K562 (cell line): ENCODE data around the gene NUDT22. TPM values are rescaled to one million over a fixed set of nuclear protein-coding genes. Genes with fewer than 3 reads are reported as not detected.

Source experiments
- ATAC-seq: fragments of 200-7000 bp; cut with Tn5 transposase; 3 replicates; pipeline ENCODE4 v1.9.1; 2020; ENCODE audit warnings: moderate library complexity
- BruUV-seq: library from RNA; stranded (reverse); fragments of 400-500 nt; replicated peaks from 2 replicates; lab custom pipeline; 2021; lab: Mats Ljungman, UMichigan
- CTCF ChIA-PET: fragments of 300-600 bp; formaldehyde crosslinking; extraction: SDS; loops from one replicate; lab custom pipeline; 2021; ENCODE audit warnings: low intra/inter-chr PET ratio; lab: Yijun Ruan, JAX
- POLR2A ChIA-PET: fragments of 300-600, 350-650 bp; sonication (Branson Sonifier 250); formaldehyde crosslinking; extraction: SDS; loops from one replicate; lab custom pipeline; 2021; ENCODE audit warnings: antibody characterized with exemption, inconsistent platforms; lab: Yijun Ruan, JAX
- DNase-seq, 4 experiments: peaks; one replicate each; pipeline versions ENCODE4 v3.0.0 to v3.0.0-alpha.2; 2011 to 2018; ENCODE audit warnings: low spot score in 3 of 4, mixed read lengths in 3 of 4; ENCODE audit errors: extremely low read depth in 1 of 4
- FAIRE-seq: peaks from 2 replicates; lab custom pipeline; 2011; peaks lifted over from hg19 to GRCh38; lab: Jason Lieb, UNC
- H2AFZ ChIP-seq: 2 replicates; pipeline ENCODE4 v1.6.0; 2011; ENCODE audit warnings: low read depth, low read length, control low read depth, inconsistent platforms
- H3K27ac ChIP-seq: fragments of 200-600 bp; 3 replicates; pipeline ENCODE4 v1.8.0; 2011; ENCODE audit warnings: low read depth, mild to moderate bottlenecking, control low read depth, inconsistent platforms, low read length, moderate library complexity, mixed read lengths; ENCODE audit errors: extremely low read depth
- H3K27me3 ChIP-seq, 2 experiments: fragments of 300-600 bp in 1 of 2; 2 replicates in 1 of 2; 3 replicates in 1 of 2; pipeline versions ENCODE4 v1.6.0 to v1.8.0; 2011; ENCODE audit warnings: inconsistent platforms in 2 of 2, low read length in 2 of 2, mild to moderate bottlenecking in 1 of 2, mixed read lengths in 1 of 2, moderate library complexity in 1 of 2; ENCODE audit not compliant: control insufficient read depth in 2 of 2, insufficient read depth in 2 of 2
- H3K36me3 ChIP-seq: fragments of 300-600 bp; 3 replicates; pipeline ENCODE4 v1.8.0; 2011; ENCODE audit warnings: mild to moderate bottlenecking, low read length, inconsistent platforms; ENCODE audit not compliant: control insufficient read depth, insufficient read depth
- H3K4me1 ChIP-seq, 2 experiments: fragments of 200-600 bp in 1 of 2; replicated peaks in 1 of 2; 2 replicates in 1 of 2; 3 replicates in 1 of 2; pipeline versions ENCODE4 v1.5.1 to v1.8.0; 2011; ENCODE audit warnings: inconsistent platforms in 2 of 2, low read length in 2 of 2, mild to moderate bottlenecking in 1 of 2, mixed read lengths in 1 of 2, moderate library complexity in 1 of 2; ENCODE audit not compliant: control insufficient read depth in 2 of 2, insufficient read depth in 2 of 2
- H3K4me2 ChIP-seq: 2 replicates; pipeline ENCODE4 v1.6.1; 2011; ENCODE audit warnings: low read length, control low read depth, inconsistent platforms, mixed read lengths; ENCODE audit not compliant: insufficient read depth
- H3K4me3 ChIP-seq: fragments of 200-600 bp; sonication (generic), shearing (Covaris generic); 2 replicates; pipeline ENCODE4 v1.5.1; 2016; ENCODE audit warnings: control low read depth, inconsistent platforms
- H3K79me2 ChIP-seq: fragments of 200-600 bp; 3 replicates; pipeline ENCODE4 v1.8.0; 2011; ENCODE audit warnings: low read length, inconsistent platforms; ENCODE audit not compliant: control insufficient read depth, insufficient read depth
- H3K9ac ChIP-seq, 2 experiments: 2 replicates each; pipeline versions ENCODE4 v1.6.0 to v1.6.1; 2011; ENCODE audit warnings: low read depth in 2 of 2, low read length in 2 of 2, control low read depth in 1 of 2, inconsistent platforms in 1 of 2, mild to moderate bottlenecking in 1 of 2, mixed read lengths in 1 of 2; ENCODE audit not compliant: insufficient read depth in 1 of 2
- H3K9me1 ChIP-seq: one replicate; pipeline ENCODE4 v1.6.0; 2011; ENCODE audit warnings: inconsistent platforms, mild to moderate bottlenecking, low read length, moderate library complexity; ENCODE audit not compliant: control insufficient read depth, insufficient read depth
- H3K9me3 ChIP-seq: replicated peaks from 2 replicates; pipeline ENCODE4 v1.5.1; 2011; ENCODE audit warnings: low read depth, low read length, inconsistent platforms; ENCODE audit not compliant: control insufficient read depth, insufficient read depth
- H4K20me1 ChIP-seq: replicated peaks from 2 replicates; pipeline ENCODE4 v1.6.1; 2011; ENCODE audit warnings: low read length, inconsistent platforms, mixed read lengths; ENCODE audit not compliant: control insufficient read depth, insufficient read depth
- ARID2 ChIP-seq: fragments of 450-650 bp; IDR thresholded peaks from 2 replicates; pipeline ENCODE4 v1.6.1; 2017; ENCODE audit warnings: antibody characterized with exemption, mild to moderate bottlenecking
- POLR2G ChIP-seq: fragments of 200-400 bp; formaldehyde crosslinking; IDR thresholded peaks from 2 replicates; pipeline ENCODE4 v1.6.1; 2017; ENCODE audit warnings: low read depth, mild to moderate bottlenecking, antibody characterized with exemption, low read length, moderate library complexity
- ZBTB33 ChIP-seq: sonication (generic); formaldehyde crosslinking; IDR thresholded peaks from 2 replicates; pipeline ENCODE4 v1.8.1; 2023; ENCODE audit warnings: mild to moderate bottlenecking, missing genetic modification reagents
- WGBS: fragments of 100-300 bp; shearing (Covaris generic); methylation state at CpG from one replicate; pipeline ENCODE4 v1.1.6; 2016; ENCODE audit warnings: low coverage, mixed read lengths; ENCODE audit not compliant: insufficient coverage; ENCODE audit errors: missing lambda C conversion rate; 5-methylcytosine and 5-hydroxymethylcytosine counted together
- in situ Hi-C: fragments of 300-500 bp; cut with MboI; formaldehyde crosslinking; loops from 4 replicates; pipeline ENCODE4 v1.15.0; 2018; ENCODE audit warnings: inconsistent platforms, mixed read lengths
- intact Hi-C: fragments of 100-400 bp; cut with micrococcal nuclease; formaldehyde crosslinking; loops from 2 replicates; pipeline ENCODE4 v1.14.2; 2022
- polyA plus RNA-seq, 8 experiments: library from polyadenylated mRNA; depleted of rRNA in 4 of 8; stranded (reverse) in 5 of 8; unstranded in 3 of 8; fragments of >200 nt; fragmentation: Nextera tagmentation in 2 of 8; fragmentation: Illumina TruSeq in 1 of 8; extraction: Ambion mirVana in 2 of 8; extraction: Trizol in 1 of 8; gene quantifications; 2 replicates each; pipeline versions ENCODE4 v1.2.1 to v1.2.3, GENCODE V29; 2011 to 2014; ENCODE audit warnings: inconsistent platforms in 1 of 8, missing spikeins in 1 of 8
- total RNA-seq, 7 experiments: library from RNA; depleted of rRNA in 6 of 7; stranded (reverse); fragments of >200 nt in 6 of 7; fragmentation: Illumina TruSeq in 2 of 7; extraction: Trizol in 2 of 7; gene quantifications; 2 replicates each; pipeline versions ENCODE4 v1.2.1 to v1.2.3, GENCODE V29; 2011 to 2021; ENCODE audit warnings: low replicate concordance in 1 of 7

NUDT22 gene
- total and polyA plus RNA-seq, 9 of the 15 experiments (the other 6 are each of a cell fraction or from before 2014, with no cell fraction given): 6.3 to 92.6 (median 37.4) TPM

- H3K36me3 ChIP-seq: peaks cover 91% of the 10 kb centered on the region
- intact Hi-C loops: no loop called here
- H3K9me3 ChIP-seq: no peaks in the 10 kb centered on the region
- ChIA-PET POLR2A (interaction anchor here (0.6 to 2.4 kb wide), 4 partner anchors 10 to 429 kb away, joined by 3 to 7 read pairs (median 4); partner anchors contain the start of gene PLCB3), CTCF (no interaction called here)
- no peak for TF ChIP-seq ARID2
- peak; percentile 47; the same call in 1 of the 2 replicates for TF ChIP-seq ZBTB33 (CRISPR knock-in tag)
- TF ChIP-seq POLR2G: peak; percentile 49; the same call in 1 of the 2 replicates
- in situ Hi-C loops: no loop called here
- H3K9ac ChIP-seq: peak overlapping the region in 1 of 2 experiments; percentile 67; a peak in 1 of 4 replicates
- no TSS peak for BruUV-seq
- H3K9me1 ChIP-seq: no peaks in the 10 kb centered on the region
- WGBS: 95% methylated on average over 36 of the region's 42 CpGs
- no peaks in the 10 kb centered on the region for H3K27me3 ChIP-seq
- H3K27ac ChIP-seq: no peak overlapping the region
- H2AFZ ChIP-seq: no peak overlapping the region
- no peak for FAIRE-seq
- ATAC-seq: no peak
- H3K79me2 ChIP-seq: no peaks in the 10 kb centered on the region
- H3K4me2 ChIP-seq: no peak overlapping the region
- 0 out of 2 replicates have a peak, but pooled peaks cover 4% of the 10 kb centered on the region for H4K20me1 ChIP-seq
- peak in 1 of 4 experiments; percentile 5 for DNase-seq
- no peak overlapping the region for H3K4me3 ChIP-seq
- peaks cover 0 to 46% of the 10 kb centered on the region in 2 experiments; a peak in 2 of 5 replicates for H3K4me1 ChIP-seq
Observed at GRCh38 chr11:64262271-64263002, 36.4 kb downstream of the NUDT22 start.
